K562 (cell line): ENCODE data around the gene HES3. TPM values are rescaled to one million over a fixed set of nuclear protein-coding genes. Genes with fewer than 3 reads are reported as not detected.

Experiments
- ARHGAP35 ChIP-seq: fragments of 450-650 bp; IDR thresholded peaks from 2 replicates; pipeline ENCODE4 v1.6.1; 2018; ENCODE audit not compliant: partially characterized antibody
- ELF4 ChIP-seq: fragments of 450-650 bp; formaldehyde crosslinking; IDR thresholded peaks from 2 replicates; pipeline ENCODE4 v1.4.0; 2022; ENCODE audit warnings: missing genetic modification characterization
- FOXA3 ChIP-seq, 2 experiments: fragments of 450-650 bp in 1 of 2; sonication (generic) in 1 of 2; formaldehyde crosslinking; IDR thresholded peaks in 1 of 2; conservative IDR thresholded peaks in 1 of 2; 2 replicates each; pipeline versions ENCODE4 v1.4.0 to v1.8.0; 2020 to 2022; ENCODE audit warnings: mild to moderate bottlenecking in 2 of 2, missing genetic modification reagents in 1 of 2
- LARP7 ChIP-seq: fragments of 450-650 bp; IDR thresholded peaks from 2 replicates; pipeline ENCODE4 v1.6.1; 2016
- PML ChIP-seq: IDR thresholded peaks from 2 replicates; pipeline ENCODE4 v1.6.1; 2012; ENCODE audit warnings: low read length, inconsistent platforms
- RNF2 ChIP-seq: sonication (generic); IDR thresholded peaks from 2 replicates; pipeline ENCODE4 v1.6.1; 2016
- ZBTB9 ChIP-seq: fragments of 450-650 bp; formaldehyde crosslinking; IDR thresholded peaks from 2 replicates; pipeline ENCODE4 v1.4.0; 2020; ENCODE audit warnings: mild to moderate bottlenecking, moderate library complexity
- ZNF134 ChIP-seq: fragments of 250-450 bp; sonication (Bioruptor Pico); conservative IDR thresholded peaks from 2 replicates; pipeline ENCODE4 v1.4.0; 2020
- ZNF263 ChIP-seq: sonication (generic); formaldehyde crosslinking; IDR thresholded peaks from 2 replicates; pipeline ENCODE4 v1.8.0; 2022; ENCODE audit warnings: mild to moderate bottlenecking, missing genetic modification reagents, borderline replicate concordance
- ZNF740 ChIP-seq, 3 experiments: fragments of 200-800 bp in 1 of 3; sonication (Bioruptor generic) in 1 of 3; sonication (generic) in 1 of 3; formaldehyde crosslinking in 1 of 3; IDR thresholded peaks; 2 replicates each; pipeline versions ENCODE4 v1.6.1 to v1.8.0; 2016 to 2022; ENCODE audit warnings: mild to moderate bottlenecking in 2 of 3, missing compliant biosample characterization in 2 of 3, missing genetic modification characterization in 2 of 3, missing genetic modification reagents in 1 of 3
- ZNF766 ChIP-seq: fragments of 200-800 bp; sonication (Bioruptor generic); conservative IDR thresholded peaks from 2 replicates; pipeline ENCODE4 v1.6.1; 2016; ENCODE audit warnings: missing genetic modification characterization, missing compliant biosample characterization
- polyA plus RNA-seq, 8 experiments: library from polyadenylated mRNA; depleted of rRNA in 4 of 8; stranded (reverse) in 5 of 8; unstranded in 3 of 8; fragments of >200 nt; fragmentation: Nextera tagmentation in 2 of 8; fragmentation: Illumina TruSeq in 1 of 8; extraction: Ambion mirVana in 2 of 8; extraction: Trizol in 1 of 8; gene quantifications; 2 replicates each; pipeline versions ENCODE4 v1.2.1 to v1.2.3, GENCODE V29; 2011 to 2014; ENCODE audit warnings: inconsistent platforms in 1 of 8, missing spikeins in 1 of 8
- total RNA-seq, 7 experiments: library from RNA; depleted of rRNA in 6 of 7; stranded (reverse); fragments of >200 nt in 6 of 7; fragmentation: Illumina TruSeq in 2 of 7; extraction: Trizol in 2 of 7; gene quantifications; 2 replicates each; pipeline versions ENCODE4 v1.2.1 to v1.2.3, GENCODE V29; 2011 to 2021; ENCODE audit warnings: low replicate concordance in 1 of 7
- TF ChIP-seq, protein P1 (sequence below): fragments of 250-450 bp; sonication (Bioruptor Pico); IDR thresholded peaks from 2 replicates; pipeline ENCODE4 v1.5.0; 2021; ENCODE audit warnings: mild to moderate bottlenecking, borderline replicate concordance
- TF ChIP-seq, protein P2 (sequence below): fragments of 450-650 bp; IDR thresholded peaks from 2 replicates; pipeline ENCODE4 v1.6.1; 2016; ENCODE audit warnings: low read depth

Gene HES3
- total and polyA plus RNA-seq, 9 of the 15 experiments (the other 6 are each of a cell fraction or from before 2014, with no cell fraction given) = not detected

DNA sequence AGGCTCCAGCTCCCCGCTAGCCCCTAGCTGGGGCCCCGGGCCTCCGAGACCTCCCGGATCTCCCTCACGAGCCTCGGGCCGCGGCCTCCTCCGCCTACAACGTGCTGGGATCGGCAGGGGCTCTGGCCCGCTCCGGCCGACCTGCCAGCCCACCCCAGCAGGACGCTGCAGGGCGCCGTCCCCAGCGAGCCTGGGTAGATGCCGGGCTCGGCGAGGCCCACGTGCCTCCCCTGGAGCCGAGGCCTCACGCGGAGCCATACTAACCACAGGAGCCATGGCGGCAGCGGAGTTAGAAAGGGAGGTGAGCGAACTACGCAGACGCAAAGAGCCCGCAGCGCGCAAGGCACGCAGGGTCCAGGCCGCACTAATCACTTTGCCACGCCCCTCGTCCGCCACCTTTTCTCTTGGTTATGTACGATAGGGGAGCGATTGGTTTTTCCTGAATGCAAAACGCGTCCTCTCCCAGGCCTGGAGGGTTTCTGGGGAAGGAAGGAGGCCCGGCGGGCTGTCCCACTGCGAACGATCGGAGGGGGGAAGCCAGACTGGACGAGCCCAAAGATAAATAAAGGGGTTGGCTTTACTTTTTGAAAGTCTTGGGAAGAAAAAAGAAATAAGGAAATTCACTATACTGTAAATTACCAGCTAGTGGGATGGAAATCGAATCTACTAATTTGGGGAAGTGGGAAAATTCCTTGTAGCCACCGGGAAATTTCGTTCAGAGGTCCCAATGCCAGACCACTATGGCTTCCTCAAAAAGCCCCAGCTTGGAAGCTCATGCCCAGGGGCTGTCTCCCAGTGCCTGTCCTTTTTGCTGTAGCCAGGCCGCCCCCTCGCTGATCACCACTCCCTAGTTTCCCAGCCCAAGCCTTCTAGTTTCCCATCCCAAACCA is 44.4 kb upstream of the HES3 start, which contains the start of gene RPL22 (continued):
- TF ChIP-seq, protein P1, sequence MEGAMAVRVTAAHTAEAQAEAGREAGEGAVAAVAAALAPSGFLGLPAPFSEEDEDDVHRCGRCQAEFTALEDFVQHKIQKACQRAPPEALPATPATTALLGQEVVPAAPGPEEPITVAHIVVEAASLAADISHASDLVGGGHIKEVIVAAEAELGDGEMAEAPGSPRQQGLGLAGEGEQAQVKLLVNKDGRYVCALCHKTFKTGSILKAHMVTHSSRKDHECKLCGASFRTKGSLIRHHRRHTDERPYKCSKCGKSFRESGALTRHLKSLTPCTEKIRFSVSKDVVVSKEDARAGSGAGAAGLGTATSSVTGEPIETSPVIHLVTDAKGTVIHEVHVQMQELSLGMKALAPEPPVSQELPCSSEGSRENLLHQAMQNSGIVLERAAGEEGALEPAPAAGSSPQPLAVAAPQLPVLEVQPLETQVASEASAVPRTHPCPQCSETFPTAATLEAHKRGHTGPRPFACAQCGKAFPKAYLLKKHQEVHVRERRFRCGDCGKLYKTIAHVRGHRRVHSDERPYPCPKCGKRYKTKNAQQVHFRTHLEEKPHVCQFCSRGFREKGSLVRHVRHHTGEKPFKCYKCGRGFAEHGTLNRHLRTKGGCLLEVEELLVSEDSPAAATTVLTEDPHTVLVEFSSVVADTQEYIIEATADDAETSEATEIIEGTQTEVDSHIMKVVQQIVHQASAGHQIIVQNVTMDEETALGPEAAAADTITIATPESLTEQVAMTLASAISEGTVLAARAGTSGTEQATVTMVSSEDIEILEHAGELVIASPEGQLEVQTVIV = no peak
- TF ChIP-seq ZBTB9 (CRISPR knock-in tag) (peak; percentile 45; the same call in 1 of the 2 replicates), ZNF766 (peak; percentile 91), RNF2 (peak; percentile 87), PML (peak; percentile 88), LARP7 (no peak), ZNF740 (CRISPR knock-in tag; IDR thresholded peaks at IDR 0.05) (peak; percentile 80; the same call in 1 of the 2 replicates), ZNF740 (tag; IDR thresholded peaks at IDR 0.05) (no peak), ZNF134 (CRISPR knock-in tag) (no peak; the same call in 1 of the 2 replicates), ARHGAP35 (no peak), ZNF263 (CRISPR knock-in tag) (peak; percentile 55), FOXA3 (CRISPR knock-in tag; conservative IDR thresholded peaks at IDR 0.05 in 1 of 2, IDR thresholded peaks at IDR 0.05 in 1 of 2) (peak; percentile 5 to 89; a peak in 2 of 4 replicates), ELF4 (CRISPR knock-in tag) (peak; percentile 47; the same call in 1 of the 2 replicates)
- TF ChIP-seq, protein P2, sequence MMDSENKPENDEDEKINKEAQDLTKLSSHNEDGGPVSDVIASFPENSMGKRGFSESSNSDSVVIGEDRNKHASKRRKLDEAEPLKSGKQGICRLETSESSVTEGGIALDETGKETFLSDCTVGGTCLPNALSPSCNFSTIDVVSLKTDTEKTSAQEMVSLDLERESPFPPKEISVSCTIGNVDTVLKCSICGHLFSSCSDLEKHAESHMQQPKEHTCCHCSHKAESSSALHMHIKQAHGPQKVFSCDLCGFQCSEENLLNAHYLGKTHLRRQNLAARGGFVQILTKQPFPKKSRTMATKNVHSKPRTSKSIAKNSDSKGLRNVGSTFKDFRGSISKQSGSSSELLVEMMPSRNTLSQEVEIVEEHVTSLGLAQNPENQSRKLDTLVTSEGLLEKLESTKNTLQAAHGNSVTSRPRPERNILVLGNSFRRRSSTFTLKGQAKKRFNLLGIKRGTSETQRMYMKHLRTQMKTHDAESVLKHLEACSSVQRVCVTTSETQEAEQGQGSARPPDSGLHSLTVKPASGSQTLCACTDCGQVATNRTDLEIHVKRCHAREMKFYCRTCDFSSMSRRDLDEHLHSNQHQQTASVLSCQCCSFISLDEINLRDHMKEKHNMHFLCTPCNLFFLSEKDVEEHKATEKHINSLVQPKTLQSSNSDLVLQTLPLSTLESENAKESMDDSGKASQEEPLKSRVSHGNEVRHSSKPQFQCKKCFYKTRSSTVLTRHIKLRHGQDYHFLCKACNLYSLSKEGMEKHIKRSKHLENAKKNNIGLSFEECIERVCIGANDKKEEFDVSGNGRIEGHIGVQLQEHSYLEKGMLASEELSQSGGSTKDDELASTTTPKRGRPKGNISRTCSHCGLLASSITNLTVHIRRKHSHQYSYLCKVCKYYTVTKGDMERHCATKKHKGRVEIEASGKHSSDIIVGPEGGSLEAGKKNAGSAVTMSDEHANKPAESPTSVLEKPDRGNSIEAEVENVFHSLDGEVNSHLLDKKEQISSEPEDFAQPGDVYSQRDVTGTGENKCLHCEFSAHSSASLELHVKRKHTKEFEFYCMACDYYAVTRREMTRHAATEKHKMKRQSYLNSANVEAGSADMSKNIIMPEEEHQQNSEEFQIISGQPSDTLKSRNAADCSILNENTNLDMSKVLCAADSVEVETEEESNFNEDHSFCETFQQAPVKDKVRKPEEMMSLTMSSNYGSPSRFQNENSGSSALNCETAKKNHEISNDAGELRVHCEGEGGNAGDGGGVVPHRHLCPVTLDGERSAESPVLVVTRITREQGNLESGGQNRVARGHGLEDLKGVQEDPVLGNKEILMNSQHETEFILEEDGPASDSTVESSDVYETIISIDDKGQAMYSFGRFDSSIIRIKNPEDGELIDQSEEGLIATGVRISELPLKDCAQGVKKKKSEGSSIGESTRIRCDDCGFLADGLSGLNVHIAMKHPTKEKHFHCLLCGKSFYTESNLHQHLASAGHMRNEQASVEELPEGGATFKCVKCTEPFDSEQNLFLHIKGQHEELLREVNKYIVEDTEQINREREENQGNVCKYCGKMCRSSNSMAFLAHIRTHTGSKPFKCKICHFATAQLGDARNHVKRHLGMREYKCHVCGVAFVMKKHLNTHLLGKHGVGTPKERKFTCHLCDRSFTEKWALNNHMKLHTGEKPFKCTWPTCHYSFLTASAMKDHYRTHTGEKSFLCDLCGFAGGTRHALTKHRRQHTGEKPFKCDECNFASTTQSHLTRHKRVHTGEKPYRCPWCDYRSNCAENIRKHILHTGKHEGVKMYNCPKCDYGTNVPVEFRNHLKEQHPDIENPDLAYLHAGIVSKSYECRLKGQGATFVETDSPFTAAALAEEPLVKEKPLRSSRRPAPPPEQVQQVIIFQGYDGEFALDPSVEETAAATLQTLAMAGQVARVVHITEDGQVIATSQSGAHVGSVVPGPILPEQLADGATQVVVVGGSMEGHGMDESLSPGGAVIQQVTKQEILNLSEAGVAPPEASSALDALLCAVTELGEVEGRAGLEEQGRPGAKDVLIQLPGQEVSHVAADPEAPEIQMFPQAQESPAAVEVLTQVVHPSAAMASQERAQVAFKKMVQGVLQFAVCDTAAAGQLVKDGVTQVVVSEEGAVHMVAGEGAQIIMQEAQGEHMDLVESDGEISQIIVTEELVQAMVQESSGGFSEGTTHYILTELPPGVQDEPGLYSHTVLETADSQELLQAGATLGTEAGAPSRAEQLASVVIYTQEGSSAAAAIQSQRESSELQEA = no peak
